Skeletal muscle satellite cell (primary cell): Measurements from ENCODE around the gene TIMMDC1.
A peak's percentile ranks its signal among the peaks of the same experiment; 100 is the strongest.

Experiments used
- H3K27me3 ChIP-seq: 2 replicates; pipeline ENCODE4 v1.7.0; 2013; ENCODE audit warnings: low read length; ENCODE audit not compliant: control insufficient read depth, insufficient read depth
- H3K36me3 ChIP-seq: 2 replicates; pipeline ENCODE4 v1.7.0; 2013; ENCODE audit warnings: mild to moderate bottlenecking, control low read depth, low read length; ENCODE audit not compliant: insufficient read depth
- H3K4me1 ChIP-seq: 2 replicates; pipeline ENCODE4 v1.7.0; 2013; ENCODE audit warnings: low read length; ENCODE audit not compliant: control insufficient read depth, insufficient read depth
- H3K4me2 ChIP-seq: 2 replicates; pipeline ENCODE4 v1.7.0; 2013; ENCODE audit warnings: mild to moderate bottlenecking, low read length
- H3K4me3 ChIP-seq: 2 replicates; pipeline ENCODE4 v1.7.0; 2013; ENCODE audit warnings: low read length
- H3K9ac ChIP-seq: 2 replicates; pipeline ENCODE4 v1.7.0; 2013; ENCODE audit warnings: mild to moderate bottlenecking, low read depth, low read length, moderate library complexity
- H3K9me3 ChIP-seq: replicated peaks from 2 replicates; pipeline ENCODE4 v1.7.0; 2013; ENCODE audit warnings: mild to moderate bottlenecking, control low read depth, low read length

TIMMDC1 gene

DNA sequence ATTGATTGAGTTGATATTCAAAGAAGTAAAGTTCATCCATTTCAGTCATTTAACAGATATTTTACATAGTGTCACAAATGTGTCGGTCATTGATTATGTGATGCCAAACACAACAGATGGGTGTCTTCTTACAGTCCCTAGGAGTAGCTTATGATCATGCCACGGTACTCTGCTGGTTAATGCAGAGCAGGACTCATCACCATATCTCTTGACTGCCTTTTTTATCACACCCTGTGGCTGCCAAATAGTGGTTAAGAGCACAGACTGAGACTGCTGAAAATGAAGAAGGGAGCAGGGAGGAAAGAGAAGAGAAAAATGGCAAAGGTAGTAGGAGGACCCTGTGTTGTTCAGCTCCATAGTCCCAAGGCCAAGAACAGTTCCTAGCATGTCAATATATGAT, 12.8 kb upstream of the TIMMDC1 start:
- Histone ChIP-seq H3K36me3 (peaks cover 17% of the 10 kb centered on the region), H3K9ac (no peak overlapping the region), H3K9me3 (no peaks in the 10 kb centered on the region), H3K27me3 (no peaks in the 10 kb centered on the region), H3K4me1 (no peaks in the 10 kb centered on the region), H3K4me2 (no peak overlapping the region), H3K4me3 (no peak overlapping the region)

DNA sequence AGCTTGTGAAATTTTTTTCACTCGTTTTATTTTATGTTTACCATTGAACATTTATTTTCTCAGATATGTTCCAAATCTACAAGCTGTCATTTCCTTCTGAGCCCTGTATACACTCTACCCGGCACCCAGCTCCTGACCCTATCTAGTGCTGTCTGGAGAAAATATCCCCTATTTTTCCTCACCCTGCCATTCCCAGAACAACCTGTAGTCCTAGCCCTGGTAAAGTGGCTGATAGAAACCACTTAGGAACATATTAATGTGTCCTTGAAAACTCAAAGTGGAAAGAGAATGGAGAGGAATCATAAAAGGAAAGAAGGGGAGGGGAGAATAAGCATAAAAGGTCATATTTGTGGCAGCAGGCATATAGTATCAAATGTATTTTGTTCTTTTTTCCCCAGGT, 8.2 kb upstream of the TIMMDC1 start:
- Histone ChIP-seq H3K27me3 (no peaks in the 10 kb centered on the region), H3K4me2 (no peak overlapping the region), H3K9ac (no peak overlapping the region), H3K4me1 (no peaks in the 10 kb centered on the region), H3K9me3 (no peaks in the 10 kb centered on the region), H3K4me3 (no peak overlapping the region), H3K36me3 (peaks cover 27% of the 10 kb centered on the region)

DNA sequence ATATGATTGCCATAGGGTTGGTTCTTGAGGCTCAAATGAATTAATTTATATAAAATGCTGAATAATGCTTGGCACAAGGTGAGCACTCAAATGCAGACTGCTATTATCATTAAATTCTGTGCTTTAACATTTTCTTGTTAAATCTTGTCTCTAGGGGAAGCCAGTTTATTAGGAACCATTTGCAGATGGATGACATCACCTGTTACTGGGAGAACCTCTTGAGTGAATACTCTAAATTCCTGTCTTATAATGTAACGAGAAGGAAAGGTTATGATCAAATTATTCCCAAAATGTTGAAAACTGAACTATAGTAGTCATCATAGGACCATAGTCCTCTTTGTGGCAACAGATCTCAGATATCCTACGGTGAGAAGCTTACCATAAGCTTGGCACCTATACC, 6.2 kb upstream of the TIMMDC1 start:
- peaks cover 2% of the 10 kb centered on the region for H3K4me1 ChIP-seq
- no peak overlapping the region for H3K4me2 ChIP-seq
- no peak overlapping the region for H3K9ac ChIP-seq
- peaks cover 11% of the 10 kb centered on the region for H3K36me3 ChIP-seq
- no peaks in the 10 kb centered on the region for H3K9me3 ChIP-seq
- H3K4me3 ChIP-seq = no peak overlapping the region
- no peaks in the 10 kb centered on the region for H3K27me3 ChIP-seq

DNA sequence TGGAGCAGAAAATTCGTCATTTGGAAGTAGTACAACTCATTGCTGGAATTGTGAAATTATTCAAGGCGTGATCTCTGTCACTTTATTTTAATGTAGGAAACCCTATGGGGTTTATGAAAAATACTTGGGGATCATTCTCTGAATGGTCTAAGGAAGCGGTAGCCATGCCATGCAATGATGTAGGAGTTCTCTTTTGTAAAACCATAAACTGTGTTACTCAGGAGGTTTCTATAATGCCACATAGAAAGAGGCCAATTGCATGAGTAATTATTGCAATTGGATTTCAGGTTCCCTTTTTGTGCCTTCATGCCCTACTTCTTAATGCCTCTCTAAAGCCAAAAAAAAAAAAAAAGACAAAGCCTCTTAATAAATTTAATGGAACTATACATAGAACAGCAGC, 5.5 kb upstream of the TIMMDC1 start:
- H3K36me3 ChIP-seq = peaks cover 11% of the 10 kb centered on the region
- no peak overlapping the region for H3K4me3 ChIP-seq
- H3K27me3 ChIP-seq = no peaks in the 10 kb centered on the region
- no peaks in the 10 kb centered on the region for H3K9me3 ChIP-seq
- no peak overlapping the region for H3K9ac ChIP-seq
- no peak overlapping the region for H3K4me2 ChIP-seq
- peaks cover 8% of the 10 kb centered on the region for H3K4me1 ChIP-seq

DNA sequence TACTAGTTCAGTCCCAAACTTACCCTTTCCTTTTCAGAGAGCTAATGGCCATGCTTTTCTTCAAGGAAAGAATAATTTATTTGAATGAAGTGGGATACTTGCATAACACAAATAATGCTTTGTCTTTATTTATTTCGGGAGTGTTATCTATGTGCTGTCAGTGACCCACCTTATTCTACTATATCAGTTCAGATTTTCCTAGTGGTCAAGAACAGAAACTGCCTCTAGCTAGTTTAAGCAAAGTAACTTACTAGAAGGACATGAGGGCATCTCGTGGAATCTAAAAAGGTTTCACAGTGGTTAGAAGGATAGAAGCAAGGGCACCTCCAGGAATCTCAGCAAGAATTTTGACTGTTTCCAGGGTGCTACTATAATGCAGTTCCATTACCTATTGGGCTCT, 3.8 kb upstream of the TIMMDC1 start:
- Histone ChIP-seq H3K4me3 (no peak overlapping the region), H3K9me3 (no peaks in the 10 kb centered on the region), H3K4me2 (no peak overlapping the region), H3K9ac (no peak overlapping the region), H3K4me1 (peaks cover 13% of the 10 kb centered on the region), H3K36me3 (peaks cover 11% of the 10 kb centered on the region), H3K27me3 (no peaks in the 10 kb centered on the region)

DNA sequence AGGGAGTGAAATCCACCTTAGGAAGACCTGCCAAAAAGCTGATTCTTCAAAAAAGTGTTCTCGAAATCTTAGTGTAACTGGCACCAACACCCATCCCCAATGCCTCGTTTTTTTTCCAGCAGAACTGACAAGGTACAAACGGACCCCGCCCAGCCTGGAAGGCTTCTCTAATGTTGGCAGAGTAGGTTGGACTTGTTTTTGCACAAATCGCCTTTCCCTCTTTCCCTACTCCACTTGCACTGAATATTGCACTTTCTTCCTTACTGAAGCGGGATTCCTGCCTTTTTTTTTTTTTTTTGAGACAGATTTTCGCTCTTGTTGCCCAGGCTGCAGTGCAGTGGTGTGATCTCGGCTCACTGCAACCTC, 544 bp upstream of the TIMMDC1 start:
- Histone ChIP-seq H3K9me3 (no peaks in the 10 kb centered on the region), H3K4me3 (peak overlapping the region; percentile 90), H3K27me3 (no peaks in the 10 kb centered on the region), H3K9ac (peak overlapping the region; percentile 91), H3K36me3 (no peaks in the 10 kb centered on the region), H3K4me2 (peak overlapping the region; percentile 90), H3K4me1 (peaks cover 23% of the 10 kb centered on the region)

DNA sequence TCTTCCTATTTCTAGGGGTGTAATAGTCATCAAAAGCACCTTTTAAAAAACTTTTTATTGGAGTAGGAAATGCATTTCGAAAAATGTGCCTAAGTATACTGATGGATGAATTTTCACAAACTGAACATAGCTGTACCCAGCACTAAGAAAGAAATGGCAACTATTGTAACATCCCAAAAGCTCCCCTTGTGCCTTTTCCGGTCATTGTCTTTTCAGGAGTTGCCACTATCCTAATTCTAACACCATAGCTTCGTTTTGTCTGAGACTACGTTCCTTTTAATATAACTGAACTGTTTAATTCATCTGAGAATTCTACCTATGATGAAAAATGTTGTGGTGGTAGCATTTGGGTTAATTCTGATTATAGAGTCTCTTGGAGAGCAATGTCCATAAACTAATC, 1.9 kb downstream of the TIMMDC1 start:
- peaks cover 11% of the 10 kb centered on the region for H3K36me3 ChIP-seq
- peaks cover 23% of the 10 kb centered on the region for H3K4me1 ChIP-seq
- no peaks in the 10 kb centered on the region for H3K27me3 ChIP-seq
- H3K9me3 ChIP-seq = no peaks in the 10 kb centered on the region
- peak overlapping the region; percentile 47 for H3K4me3 ChIP-seq
- peak overlapping the region; percentile 90 for H3K4me2 ChIP-seq
- peak overlapping the region; percentile 20 for H3K9ac ChIP-seq

DNA sequence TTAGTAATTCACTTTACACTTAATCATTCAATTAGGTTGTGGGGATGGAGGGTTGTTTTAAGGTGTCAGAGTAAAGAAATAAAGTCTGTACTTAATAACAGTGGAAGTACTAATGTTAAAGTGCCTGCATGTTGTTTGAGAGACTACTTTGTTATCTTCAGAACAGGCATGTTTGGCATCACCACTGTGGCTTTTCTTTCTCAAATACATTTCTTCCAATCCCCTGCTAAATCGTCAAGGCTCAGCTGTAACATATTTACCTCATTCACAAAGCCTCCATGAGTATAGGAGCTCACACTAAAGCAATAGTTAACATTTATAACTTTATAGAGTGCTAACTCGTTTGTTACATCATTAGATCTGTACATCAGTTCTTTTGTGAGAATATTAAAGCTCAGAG, 2.6 kb downstream of the TIMMDC1 start:
- Histone ChIP-seq H3K36me3 (peaks cover 17% of the 10 kb centered on the region), H3K9ac (peak overlapping the region; percentile 20), H3K4me3 (no peak overlapping the region), H3K4me2 (peak overlapping the region; percentile 90), H3K27me3 (no peaks in the 10 kb centered on the region), H3K9me3 (no peaks in the 10 kb centered on the region), H3K4me1 (peaks cover 23% of the 10 kb centered on the region)

DNA sequence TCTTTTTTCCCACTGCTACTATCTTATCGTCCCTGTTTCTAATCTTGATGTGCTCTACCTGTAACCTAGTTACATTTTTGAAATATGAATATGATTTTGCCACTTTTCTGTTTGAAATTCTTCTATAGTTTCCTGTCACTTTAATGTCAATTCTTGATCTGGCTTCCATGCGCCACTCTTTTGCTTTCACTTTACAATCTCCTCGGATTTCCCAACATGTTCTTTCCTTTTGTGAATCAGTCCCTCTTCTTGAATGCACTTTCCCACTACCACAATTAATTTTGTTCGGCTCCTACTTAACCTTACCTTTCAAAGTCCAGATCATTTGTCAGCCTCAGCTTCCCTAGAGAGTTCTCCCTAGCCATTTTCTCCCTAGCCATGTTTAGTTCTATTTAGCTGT, 8.3 kb downstream of the TIMMDC1 start:
- no peaks in the 10 kb centered on the region for H3K27me3 ChIP-seq
- peaks cover 46% of the 10 kb centered on the region for H3K36me3 ChIP-seq
- no peak overlapping the region for H3K4me3 ChIP-seq

DNA sequence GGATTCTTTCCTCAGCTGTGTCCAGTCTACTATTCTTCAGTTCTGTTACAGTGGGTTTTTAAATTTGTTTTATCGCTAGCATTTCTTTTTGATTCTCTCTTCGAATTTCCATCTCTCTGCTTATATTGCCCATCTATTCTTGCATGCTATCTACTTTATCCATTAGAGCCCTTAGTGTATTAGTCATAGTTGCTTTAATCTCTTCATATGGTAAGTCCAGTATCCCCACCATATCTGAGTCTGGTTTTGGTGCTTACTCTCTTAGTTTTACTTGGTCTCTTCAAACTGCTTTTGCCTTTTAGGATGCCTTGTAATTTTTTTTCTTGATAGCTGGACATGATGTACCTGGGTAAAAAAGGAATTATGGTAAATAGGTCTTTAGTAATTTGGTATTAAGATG, 9.1 kb downstream of the TIMMDC1 start:
- Histone ChIP-seq H3K9me3 (no peaks in the 10 kb centered on the region), H3K9ac (no peak overlapping the region), H3K4me3 (no peak overlapping the region), H3K4me1 (no peaks in the 10 kb centered on the region), H3K36me3 (peaks cover 46% of the 10 kb centered on the region), H3K4me2 (no peak overlapping the region), H3K27me3 (no peaks in the 10 kb centered on the region)

More for the DNA sequence above, 8.3 kb downstream of the TIMMDC1 start:
- Histone ChIP-seq H3K9me3 (no peaks in the 10 kb centered on the region), H3K4me2 (no peak overlapping the region), H3K9ac (no peak overlapping the region), H3K4me1 (no peaks in the 10 kb centered on the region)

DNA sequence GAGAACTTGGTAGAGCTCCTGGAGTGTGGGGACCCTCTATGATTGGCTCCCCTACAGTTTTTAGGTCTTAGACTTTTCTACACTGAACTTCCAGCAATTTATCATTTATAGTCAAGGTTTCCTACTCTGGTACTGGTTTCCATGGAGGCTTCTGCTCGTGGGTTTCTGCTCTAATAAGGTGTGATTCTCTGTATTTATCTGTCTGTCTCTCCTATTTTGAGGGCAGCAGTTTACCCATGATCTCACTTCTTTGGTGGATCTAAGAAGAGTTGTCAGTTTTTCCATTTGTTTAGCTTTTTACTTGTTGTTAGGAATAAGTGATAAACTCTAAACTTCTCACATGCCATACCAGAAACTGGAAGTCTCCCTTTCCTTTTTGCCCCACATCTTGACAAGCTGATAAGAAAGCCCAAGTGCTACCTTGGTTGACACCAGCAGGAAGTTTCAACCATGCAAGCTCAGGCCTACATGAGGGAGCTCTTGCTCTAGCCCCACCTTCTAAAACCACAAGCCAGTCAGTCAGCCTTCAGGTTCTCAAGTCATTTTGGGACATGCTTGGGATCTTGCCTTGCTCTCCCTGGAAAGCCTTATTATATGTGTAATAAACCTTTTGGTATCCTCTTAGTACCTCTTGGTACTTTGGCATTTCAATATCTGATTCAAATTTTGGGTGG, 10.0 kb downstream of the TIMMDC1 start:
- Histone ChIP-seq H3K27me3 (no peaks in the 10 kb centered on the region), H3K4me1 (no peaks in the 10 kb centered on the region), H3K9me3 (no peaks in the 10 kb centered on the region), H3K9ac (no peak overlapping the region), H3K36me3 (peaks cover 51% of the 10 kb centered on the region), H3K4me3 (no peak overlapping the region), H3K4me2 (no peak overlapping the region)

DNA sequence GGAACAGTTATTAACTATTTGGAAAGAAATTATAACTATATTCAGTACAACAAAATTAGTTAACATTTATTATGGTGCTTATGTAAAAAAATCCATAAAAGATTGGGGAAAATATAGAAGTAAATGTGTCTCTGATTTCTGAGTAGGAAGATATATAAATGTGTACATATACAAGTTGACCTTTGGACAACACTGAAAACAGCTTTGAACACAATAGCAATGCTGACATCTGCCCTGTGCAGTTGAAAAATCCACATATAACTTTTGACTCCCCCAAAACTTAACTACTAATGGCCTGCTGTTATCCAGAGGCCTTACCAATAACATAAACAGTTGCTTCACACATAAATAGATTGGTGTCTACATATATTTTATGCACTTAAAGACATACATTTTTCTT, 12.3 kb downstream of the TIMMDC1 start:
- no peaks in the 10 kb centered on the region for H3K27me3 ChIP-seq
- H3K4me1 ChIP-seq = no peaks in the 10 kb centered on the region
- H3K9ac ChIP-seq = no peak overlapping the region
- no peak overlapping the region for H3K4me3 ChIP-seq
- H3K9me3 ChIP-seq = no peaks in the 10 kb centered on the region
- peaks cover 46% of the 10 kb centered on the region for H3K36me3 ChIP-seq
- H3K4me2 ChIP-seq = no peak overlapping the region
